GM19238 (cell line): Measurements from ENCODE around the gene PPME1.

Source experiments
- DNase-seq: peaks from one replicate; pipeline ENCODE4 v3.0.0; 2011; ENCODE audit warnings: low spot score; ENCODE audit not compliant: insufficient read length

PPME1 gene

DNA sequence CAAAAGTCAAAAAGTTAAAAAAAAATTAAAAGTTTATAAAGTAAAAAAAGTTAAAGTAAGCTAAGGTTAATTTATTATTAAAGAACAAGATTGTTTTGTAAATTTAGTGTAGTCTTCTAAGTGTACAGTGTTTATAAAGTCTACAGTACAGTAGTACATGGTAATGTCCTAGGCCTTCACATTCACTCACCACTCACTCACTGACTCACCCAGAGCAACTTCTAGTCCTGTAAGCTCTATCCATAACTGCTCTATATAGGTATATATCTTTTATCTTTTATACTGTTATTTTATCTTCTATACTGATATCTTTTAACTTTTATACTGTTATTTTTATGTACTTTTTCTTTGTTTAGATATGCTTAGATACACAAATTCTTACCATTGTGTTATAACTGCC, 11.4 kb upstream of the PPME1 start:
- no peak for DNase-seq

DNA sequence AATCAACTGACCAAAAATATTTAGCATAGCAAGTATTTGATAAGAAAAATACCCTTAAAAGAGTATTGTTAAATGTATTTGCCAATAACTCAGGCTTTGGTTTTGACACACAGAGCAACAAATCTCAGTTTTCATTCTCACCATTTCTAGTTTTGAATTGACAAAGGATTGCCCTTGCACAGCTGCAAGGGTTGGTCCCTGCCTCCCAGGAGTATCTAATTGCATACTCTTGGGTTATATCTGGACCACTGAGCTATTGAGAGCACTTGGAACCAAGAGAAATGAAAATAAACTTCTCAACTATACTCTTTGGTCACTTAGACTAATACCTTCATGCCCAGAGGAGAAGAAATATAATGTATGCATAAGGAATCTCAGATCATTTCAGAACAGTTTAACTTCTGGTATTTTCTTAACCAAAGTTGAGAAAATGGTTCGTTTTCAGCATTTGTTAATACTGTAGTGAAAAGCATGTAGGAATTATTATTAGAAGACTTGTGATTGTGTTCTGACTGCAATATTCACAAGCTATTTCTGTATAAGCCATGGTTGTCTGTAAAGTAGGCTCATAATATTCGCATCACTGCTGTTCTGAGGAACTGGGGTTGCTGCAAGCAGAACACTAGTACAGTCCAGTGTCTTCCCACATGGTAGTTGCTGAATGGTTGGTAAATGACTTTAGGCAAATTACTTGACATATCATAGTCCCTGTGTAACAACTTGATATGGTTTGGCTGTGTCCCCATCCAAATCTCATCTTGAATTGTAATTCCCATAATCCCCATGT, 8.2 kb upstream of the PPME1 start:
- DNase-seq: no peak

DNA sequence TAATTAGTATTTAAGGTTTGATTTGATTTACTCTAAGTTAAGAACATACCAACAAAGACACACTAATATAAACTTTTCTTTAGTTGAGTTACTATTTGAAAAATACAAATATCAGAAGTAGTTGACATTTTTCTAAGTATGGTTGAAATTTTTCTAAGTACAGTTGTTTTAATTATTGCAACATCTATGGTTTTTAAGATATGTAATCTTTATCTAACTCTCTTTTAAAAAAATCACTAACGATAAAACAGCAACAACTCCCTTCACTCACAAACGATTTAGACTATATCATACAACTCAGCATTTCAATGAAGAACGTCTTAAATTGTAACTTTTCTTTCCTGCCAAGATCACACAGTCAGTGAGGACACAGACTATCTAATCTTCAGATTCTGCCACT, 2.3 kb upstream of the PPME1 start:
- DNase-seq: no peak

DNA sequence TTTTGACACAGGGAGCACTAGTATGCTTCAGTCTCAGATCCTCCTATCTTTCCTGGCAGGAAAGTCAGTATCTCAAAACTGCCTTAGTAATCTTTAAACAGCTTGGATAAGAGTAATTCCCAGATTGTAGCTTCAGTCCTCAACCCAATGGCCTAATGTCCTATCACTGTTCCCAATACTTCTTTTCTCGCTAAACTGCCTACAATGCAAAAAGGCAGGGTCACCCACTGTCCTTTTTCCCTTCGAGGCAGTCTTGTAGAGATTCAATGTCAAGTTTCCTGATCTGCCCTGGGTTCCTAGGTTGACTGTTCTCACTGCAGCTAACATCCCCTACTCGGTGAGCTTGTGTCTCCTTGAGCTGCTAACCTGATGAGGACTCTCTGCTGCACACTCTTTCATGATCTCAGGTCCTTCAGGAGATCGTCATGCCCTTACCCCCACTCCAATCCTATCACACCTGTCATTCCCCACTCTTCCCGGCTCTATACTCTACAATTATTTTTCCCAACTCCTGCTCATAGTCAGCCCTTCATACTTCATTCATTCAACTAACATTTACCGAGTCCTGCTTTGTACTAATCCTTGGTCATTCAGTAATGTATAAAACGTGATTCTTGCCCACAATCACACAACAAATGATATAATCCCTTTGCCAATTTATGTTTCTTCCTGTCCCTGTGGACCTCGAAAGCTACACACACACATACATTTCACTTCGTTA, 1.2 kb upstream of the PPME1 start:
- no peak for DNase-seq

DNA sequence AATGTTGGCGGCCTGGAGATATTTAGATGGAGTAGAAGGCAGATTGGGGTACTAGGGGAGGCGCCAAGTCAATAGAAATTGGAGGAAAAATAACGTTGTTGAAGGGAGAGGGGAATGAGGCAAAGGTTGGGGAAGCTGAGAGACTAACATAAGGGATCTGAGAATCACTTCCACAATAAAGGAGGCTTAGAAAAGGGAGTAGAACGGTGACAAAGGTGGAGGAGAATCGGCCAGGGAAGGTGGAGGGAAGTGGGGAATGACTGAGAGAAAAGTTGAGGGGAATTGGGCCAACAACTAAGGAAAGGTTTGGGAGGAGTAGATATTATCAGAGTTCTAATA, 510 bp downstream of the PPME1 start:
- DNase-seq: no peak

DNA sequence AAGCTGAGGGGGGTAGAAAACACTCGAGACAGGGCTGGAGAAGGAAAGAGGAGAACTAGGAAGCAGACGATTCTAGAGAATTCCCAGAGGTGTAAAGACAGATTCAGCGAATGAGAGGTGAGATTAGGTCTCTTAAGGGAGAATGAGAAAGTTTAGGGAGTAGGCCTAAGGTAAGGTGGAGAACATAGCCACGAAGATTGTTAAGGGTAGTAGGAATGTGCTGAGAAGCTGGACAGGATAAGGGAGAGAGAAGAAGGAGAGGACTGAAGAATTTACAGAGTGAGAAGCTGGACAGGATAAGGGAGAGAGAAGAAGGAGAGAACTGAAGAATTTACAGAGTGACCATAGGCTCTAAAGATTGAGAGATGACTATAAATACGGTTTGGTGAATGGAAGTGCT, 908 bp downstream of the PPME1 start:
- no peak for DNase-seq

DNA sequence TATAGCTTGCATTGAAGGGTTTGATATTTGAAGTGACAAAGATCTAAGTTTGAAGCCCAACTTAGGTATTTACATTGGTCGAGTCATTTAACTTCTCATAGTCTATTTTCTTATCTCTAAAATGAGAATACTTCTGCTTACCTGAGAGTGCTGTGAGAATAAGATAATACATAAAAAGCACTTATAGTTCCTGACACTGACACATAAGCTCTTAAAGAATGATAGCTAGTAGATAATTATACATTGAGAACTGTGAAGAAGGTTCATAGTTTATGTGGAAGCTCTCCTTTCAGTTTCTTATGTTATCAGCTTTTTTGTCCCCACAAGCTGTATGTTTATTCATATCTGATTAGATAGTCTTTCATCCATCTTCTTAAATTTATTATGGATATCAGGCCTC, 4.8 kb downstream of the PPME1 start:
- no peak for DNase-seq

DNA sequence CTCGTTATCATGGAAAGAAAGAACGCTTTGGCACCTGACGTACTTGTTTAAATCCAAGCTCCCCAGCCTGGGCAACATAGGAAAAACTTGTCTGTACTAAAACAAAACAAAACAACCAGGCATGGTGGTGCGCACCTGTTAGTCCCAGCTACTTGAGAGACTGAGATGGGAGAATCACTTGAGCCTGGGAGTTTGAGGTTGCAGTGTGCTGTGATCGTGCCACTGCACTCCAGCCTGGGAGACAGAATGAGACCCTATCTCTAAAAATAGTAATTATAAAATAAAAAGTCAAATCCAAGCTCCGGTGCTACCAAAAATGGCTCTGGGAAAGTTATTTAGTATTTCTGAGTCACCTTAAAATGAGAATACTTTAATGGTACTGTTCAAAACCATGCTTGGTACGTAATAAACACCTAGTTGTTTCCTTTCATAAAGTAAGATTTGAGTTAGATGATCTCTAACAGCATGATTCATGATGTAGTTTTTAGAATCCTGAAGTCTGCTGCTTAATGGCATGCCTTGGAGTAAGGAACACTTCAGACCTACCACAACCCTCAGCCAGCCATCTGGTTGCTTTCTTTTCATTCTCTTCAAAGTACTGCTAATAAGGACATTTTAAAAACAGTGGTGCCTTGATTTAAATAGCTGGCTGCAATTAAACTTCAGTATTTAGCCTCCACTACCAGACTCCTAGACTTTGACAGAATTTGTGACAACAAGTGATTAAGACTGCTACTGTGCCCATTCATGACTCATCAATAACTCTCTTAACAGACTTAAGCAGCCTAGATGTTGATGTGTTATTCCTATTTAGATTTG, 8.4 kb downstream of the PPME1 start:
- DNase-seq: no peak

DNA sequence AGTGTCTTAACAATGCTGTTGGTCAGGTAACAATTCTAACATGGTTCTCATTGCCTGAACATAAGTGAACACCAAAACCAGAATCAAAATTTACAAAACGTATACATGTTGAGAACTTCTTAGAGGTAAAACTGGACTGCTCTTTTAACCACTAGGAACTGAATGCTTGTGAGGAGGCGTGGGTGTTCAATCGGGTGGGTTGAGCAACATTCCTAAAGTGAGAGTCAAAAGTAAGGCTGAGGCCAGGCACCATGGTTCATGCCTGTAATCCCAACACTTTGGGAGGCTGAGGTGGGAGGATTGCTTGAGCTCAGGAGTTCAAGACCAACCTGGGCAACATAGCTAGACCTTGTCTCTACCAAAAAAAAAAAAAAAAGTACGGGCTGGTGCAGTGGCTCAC, 11.5 kb downstream of the PPME1 start:
- DNase-seq: no peak

DNA sequence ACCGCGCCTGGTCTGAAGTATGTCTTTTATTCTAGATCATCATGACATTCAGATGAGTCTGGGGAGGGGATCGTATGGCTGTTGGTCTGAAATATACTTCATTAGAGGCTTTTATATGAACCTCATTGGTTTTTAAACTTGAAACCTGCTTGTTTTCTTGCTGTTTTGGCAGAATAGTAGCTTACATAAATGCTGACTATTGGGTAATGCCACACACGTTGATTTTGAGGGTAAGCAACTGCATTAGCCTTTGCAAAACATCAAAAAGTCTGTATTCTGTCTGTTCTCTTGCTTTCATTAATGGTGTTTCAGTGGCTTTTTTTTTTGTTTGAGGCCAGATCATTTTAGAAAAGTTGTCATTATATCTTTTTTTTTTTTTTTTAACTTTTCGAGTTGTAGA, 14.2 kb downstream of the PPME1 start:
- DNase-seq: no peak

DNA sequence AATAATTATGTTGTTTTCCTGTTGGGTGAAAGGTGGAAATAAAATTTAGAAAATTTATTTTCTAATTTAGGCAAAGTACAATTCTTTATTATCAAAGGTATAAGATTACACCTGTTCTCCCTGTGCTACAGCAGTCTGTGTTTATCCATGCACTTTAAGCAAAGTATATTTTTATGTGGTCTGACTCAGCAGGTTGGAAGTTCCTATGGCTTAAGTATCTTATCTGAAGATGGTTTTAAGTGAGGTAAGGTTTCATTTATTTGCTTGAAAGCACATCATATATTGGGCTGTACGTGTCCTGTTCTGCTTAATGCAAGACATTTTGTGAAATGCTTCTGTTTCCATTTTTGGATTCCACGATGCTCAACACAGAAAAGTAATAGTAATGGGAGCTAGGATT, 14.6 kb downstream of the PPME1 start:
- DNase-seq: no peak

DNA sequence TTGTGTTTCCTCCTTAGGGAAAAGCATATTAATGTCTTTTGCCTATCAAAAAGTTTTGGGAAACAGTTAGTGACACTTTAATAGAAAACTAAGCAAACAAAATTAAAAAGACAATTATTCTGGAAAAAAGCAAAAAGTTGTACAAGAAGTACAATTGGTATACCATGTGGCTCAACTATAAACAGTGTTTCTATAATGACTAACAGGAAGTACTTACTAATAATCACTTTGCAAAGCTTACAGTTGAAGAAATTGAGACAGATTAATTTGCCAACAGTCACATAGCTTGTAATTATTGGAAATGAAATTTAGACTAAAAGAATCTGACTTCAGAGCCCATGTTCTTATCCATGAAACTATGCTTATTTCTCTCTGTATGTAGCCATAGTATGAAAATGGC, 24.7 kb downstream of the PPME1 start:
- DNase-seq: no peak

DNA sequence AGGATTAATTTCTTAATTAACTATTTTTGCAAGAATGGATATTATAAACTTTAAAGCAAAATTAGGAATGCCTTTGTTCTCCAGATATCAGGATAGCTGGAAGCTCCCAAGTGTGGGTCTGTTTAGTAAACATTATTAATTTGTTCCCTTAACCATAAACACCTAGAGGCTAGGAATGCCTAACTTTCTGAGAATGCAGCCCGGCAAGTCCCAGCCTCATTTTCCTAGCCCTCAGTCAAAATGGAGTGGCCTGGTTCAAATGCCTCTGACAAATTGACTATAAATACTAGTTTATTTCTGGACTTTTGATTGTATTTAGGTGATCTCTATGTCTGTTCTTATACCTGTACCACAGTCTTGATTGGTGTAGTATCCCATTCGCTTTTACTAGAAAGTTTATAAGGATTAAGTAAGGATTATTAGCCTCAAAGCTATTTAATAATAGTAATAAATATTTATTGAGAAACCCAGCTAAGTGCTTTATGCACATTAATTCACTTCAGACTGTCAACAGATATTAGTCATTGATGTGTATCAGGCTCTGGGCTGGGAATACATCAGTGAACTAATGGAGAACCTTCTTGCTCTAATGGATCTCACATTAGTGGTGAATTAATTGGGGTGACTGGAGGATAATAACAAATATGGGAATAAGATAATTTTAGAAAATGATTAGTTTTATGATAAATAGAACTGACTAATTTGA, 25.8 kb downstream of the PPME1 start:
- no peak for DNase-seq

DNA sequence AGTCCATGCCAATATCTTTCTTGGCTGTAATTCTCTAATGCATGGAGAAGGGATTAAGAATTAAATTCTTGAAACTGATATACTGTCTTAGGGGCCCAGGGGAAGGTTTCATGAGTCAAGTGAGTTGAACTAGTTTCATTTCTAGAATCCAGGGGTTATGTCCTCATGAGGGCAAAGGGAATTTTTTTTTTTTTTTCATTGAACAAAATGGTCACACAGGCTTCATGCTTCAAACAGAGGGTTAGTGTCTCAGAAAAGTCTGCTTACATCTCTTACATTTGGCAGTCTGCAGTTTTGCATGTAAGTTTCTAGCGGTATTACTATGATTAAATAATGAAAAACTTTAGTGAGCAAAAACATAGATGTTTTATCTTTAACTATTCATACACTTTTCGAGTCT, 32.9 kb downstream of the PPME1 start:
- DNase-seq: no peak

DNA sequence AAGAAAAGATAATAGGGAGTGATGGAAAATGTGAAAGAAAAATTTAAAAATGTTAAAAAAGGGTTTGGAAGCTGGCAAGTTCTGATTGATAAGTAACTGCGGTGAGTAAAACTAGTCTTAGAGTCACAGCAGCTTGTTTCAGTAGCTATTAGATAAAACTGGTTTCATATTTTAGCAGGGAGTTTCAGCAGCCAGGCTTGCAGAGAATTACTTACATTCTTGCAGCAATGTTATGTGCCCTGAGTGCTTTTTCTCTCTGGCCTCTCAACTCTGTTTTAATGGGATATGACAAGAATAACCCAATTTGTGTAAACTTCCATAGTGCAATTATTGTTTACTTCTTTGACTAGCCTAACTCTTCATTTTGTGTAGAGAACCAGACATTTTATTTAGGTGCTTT, 33.6 kb downstream of the PPME1 start:
- DNase-seq: no peak

DNA sequence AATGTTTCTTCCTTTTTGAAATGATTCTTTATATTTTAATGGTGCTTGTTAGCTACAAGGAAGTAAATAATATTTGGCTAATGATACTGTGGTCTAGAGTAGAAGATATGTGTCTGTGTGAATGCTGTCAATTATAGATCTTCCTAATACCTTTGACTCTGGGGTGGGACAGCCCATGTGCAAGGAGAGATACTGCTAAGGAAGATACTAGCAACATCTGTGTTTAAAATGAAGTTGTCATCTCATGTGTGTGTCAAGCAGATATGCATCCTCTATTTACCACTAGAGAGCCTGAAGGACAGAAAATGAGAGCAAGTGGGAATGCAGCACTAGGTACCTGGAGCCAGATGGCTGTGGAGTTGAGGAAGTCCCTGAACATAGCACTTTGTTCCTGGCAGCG, 34.1 kb downstream of the PPME1 start:
- DNase-seq: no peak

DNA sequence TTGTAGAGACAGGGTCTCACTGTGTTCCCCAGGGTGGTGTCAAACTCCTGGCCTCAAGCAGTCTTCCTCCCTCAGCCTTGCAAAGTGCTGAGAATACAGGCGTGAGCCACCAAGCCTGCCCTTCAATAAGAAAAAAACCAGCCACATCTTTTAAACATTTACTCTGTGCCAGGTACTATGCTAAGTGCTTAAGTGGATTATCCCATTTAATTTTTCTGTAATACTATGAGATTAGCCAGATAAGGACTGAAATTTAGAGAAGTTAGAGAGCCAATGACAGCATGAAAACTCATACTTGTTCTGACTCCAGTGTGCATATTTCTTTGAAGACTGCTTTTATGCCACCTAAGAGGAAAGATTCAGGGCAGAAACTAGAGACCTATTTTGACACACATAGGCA, 35.7 kb downstream of the PPME1 start:
- no peak for DNase-seq

DNA sequence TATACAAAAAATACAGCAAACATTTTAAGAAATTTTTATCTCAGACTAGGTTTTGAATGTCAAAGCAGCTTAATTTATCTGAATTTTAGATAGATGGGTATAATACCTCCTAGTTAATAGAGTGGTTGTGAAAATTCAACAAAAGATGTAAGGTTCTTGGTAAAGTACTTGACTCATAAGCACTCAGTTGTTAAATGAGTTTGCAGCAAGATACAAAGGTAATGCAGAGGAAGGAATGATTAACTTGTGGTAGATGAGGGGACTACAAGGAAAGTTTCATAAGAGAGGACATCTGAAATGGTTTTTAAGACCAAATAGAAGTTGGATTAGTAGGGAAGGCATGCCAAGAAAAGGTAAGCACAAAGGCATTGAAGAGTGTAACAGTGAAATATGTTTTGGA, 37.4 kb downstream of the PPME1 start:
- no peak for DNase-seq

DNA sequence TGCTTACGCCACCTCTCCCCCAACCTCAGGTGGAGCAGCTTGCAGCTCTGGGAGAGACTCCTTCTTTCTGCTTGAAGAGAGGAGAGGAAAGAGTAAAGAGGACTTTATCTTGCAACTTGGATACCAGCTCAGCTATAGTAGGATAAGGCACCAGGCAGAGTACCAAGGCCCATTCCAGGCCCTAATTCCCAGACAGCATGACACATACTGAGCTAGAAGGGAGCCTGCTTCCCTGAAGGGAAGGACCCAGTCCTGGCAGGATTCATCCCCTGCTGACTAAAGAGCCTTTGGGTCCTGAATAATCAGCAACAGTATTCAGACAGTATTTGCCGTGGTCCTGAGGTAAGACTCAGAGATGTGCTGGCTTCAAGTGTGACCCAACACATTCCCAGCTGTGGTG, 41.4 kb downstream of the PPME1 start:
- DNase-seq: no peak

DNA sequence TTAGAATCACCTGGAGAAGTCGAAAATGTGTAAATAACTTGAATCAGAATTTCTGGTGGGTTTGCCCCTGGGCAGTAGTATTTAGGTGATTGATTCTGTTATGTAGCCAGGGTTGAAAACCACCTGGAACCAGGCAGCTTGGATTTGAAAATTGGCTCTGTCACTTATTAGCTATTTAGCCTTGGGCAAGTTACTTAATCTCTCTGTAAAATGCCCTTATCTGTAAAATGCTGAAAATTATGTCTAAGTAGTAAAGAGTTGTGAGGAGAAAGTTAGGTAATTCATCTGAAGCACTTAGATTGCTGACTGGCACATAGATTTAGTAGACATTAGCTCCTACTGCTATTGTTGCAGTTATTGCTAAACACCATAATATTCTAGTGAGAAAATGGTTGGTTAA, 49.3 kb downstream of the PPME1 start:
- DNase-seq: no peak

DNA sequence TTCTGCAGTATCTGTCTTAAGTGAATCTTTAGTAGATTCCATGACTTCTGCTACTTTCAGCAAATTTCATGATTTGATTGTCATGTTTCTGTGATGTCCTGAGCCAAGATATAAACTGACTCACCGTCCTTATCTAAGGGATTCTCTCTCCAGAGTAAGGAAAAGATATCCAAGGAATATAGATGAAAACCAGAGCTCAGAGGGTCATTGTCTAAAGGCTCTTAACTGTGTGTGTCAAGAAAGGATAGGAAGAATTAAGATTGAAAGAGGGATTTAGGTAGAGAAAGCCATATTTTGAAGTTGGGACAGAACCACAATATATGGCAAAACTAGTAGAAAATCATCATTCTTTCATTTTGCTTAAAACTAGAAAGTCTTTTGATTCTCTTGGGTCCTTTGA, 50.7 kb downstream of the PPME1 start:
- DNase-seq: no peak

DNA sequence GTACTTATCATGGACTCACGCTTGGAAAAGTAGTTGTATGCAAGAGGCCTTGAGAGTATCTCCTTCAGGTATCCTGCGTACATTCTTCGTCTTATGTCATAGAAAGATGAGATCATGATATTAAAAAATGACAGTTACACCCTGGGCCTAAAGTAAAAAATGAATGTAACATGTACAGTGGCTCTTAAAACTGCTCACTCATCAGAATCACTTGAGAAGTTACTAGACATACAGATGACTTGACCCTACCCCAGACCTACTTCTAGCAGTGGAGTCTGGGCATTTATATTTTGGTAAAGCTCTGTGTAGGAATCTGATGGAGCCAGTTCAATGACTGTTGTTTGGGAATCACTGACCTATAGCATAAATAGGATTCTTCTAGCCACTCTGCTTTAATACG, 54.5 kb downstream of the PPME1 start:
- DNase-seq: no peak
